Skeletal muscle satellite cell (primary cell): Measurements from ENCODE around the gene OVOL1.
A peak's percentile ranks its signal among the peaks of the same experiment; 100 is the strongest.

Experiments used
- H3K27me3 ChIP-seq: 2 replicates; pipeline ENCODE4 v1.7.0; 2013; ENCODE audit warnings: low read length; ENCODE audit not compliant: control insufficient read depth, insufficient read depth
- H3K36me3 ChIP-seq: 2 replicates; pipeline ENCODE4 v1.7.0; 2013; ENCODE audit warnings: mild to moderate bottlenecking, control low read depth, low read length; ENCODE audit not compliant: insufficient read depth
- H3K4me1 ChIP-seq: 2 replicates; pipeline ENCODE4 v1.7.0; 2013; ENCODE audit warnings: low read length; ENCODE audit not compliant: control insufficient read depth, insufficient read depth
- H3K4me2 ChIP-seq: 2 replicates; pipeline ENCODE4 v1.7.0; 2013; ENCODE audit warnings: mild to moderate bottlenecking, low read length
- H3K4me3 ChIP-seq: 2 replicates; pipeline ENCODE4 v1.7.0; 2013; ENCODE audit warnings: low read length
- H3K9ac ChIP-seq: 2 replicates; pipeline ENCODE4 v1.7.0; 2013; ENCODE audit warnings: mild to moderate bottlenecking, low read depth, low read length, moderate library complexity
- H3K9me3 ChIP-seq: replicated peaks from 2 replicates; pipeline ENCODE4 v1.7.0; 2013; ENCODE audit warnings: mild to moderate bottlenecking, control low read depth, low read length

OVOL1 gene

DNA sequence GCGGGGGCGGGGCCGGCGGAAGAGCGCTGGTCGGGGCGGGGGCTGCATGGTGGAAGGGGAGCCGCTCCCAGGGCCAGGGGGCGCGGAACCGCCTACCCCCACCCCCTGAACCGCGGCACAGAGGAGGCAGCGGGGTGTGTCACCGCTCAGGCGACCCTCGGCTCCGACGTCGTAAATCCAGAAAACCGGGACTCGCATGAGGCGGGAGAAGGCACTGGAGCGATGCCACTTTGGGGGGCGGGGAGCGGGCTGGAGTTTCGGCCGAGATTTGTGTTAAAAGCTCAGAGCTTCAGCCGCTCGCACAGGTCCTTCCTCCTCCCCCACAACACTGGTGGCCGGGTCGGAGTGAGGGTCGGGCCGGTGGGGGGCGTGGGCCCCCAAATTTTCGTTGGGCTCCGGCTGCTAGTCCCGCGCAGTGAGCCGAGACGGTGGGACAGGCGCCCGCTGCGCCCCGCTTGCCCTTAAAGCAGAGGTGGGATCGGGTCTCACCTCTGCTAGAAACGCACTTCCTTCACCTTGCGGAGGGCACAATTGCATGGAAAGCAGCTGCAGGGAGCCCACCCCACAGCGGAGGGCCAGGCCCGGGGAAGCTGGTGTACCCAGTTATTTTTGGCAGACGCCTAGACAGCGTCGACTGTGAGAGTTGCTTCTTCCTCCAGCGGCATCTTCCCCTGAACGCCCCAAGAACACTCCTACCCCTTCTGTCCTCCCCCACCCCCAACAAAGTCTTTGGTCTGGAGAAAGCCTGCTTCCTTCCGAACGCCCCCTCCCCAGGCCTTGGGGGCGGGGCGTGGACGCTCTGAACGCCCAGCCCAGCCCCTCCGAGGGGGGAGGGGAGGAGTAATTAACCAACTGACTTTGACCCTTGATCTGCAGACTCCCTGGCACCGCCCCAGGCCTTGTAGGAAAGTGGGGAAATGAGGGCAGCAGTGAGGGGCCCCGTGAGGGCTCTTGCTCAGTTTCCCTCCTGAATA is 1.1 kb downstream of the OVOL1 start:
- H3K27me3 ChIP-seq: peaks cover 59% of the 10 kb centered on the region
- H3K4me1 ChIP-seq: peaks cover 18% of the 10 kb centered on the region
- H3K9me3 ChIP-seq: no peaks in the 10 kb centered on the region
- no peak overlapping the region for H3K4me3 ChIP-seq
- no peak overlapping the region for H3K9ac ChIP-seq
- peak overlapping the region; percentile 37 for H3K4me2 ChIP-seq
- no peaks in the 10 kb centered on the region for H3K36me3 ChIP-seq

DNA sequence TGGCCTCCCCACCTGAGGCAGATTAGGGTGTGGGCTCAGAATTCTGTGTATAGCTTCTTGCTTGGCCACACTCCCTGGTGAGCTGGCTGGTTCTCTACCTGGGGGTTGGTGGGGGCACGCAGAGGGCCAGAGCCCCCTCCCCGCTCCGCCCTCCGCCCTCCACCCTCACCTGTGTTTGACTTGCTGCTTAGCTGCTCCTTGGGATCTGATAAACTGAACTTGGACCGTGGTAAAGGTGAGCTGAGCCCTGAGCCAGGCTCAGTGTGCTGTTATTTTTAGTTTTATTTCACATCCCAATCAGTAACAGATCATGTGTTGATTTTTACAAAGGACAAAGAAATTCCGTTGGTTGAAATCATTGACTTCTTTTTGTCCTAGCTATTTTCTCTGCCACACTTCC is 2.0 kb downstream of the OVOL1 start:
- H3K4me3 ChIP-seq: no peak overlapping the region
- H3K9me3 ChIP-seq: no peaks in the 10 kb centered on the region
- H3K4me2 ChIP-seq: no peak overlapping the region
- no peaks in the 10 kb centered on the region for H3K36me3 ChIP-seq
- peaks cover 18% of the 10 kb centered on the region for H3K4me1 ChIP-seq
- H3K27me3 ChIP-seq: peaks cover 62% of the 10 kb centered on the region
- H3K9ac ChIP-seq: no peak overlapping the region

DNA sequence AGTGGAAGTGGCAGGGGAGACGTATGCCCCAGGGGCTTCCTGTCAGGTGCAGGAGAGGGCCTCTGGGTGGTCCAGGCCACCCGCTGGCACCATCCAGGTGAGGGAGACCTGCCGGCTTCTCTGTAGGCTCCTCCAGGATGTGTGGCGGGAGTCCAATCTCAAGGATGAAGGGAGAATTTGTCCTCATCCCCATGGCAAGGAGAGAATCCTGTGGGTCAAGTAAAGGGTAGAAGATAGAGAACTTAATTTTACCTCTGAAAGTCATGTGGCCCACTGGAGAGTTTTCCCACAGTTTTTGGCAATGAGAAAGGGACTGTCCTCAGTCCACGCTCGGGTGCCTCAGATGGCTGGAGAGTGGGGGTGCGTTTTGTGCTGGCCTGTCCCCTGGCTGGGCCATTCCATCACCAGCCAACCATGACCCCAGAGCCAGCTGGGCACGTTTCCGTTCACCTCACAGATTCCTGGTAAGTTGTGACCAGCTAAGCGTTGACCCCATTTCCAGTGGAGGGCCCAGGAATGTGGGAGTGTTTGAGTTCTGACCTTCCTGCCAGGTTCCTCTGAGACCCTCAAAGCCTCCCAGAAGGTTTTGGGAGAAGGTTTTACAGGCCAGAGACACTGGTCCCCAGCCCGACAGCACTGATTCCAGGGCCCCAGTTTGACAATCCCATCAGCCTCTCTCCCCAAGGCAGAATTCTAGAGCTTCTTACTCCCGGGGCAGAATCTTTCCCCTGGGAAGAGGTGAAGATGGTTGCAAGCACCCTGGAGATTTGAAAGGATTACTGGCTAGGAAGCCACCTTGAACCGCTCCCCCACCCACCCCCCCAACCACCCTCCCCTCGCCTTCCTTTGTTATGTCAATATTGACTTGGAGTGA is 2.6 kb downstream of the OVOL1 start:
- Histone ChIP-seq H3K4me2 (no peak overlapping the region), H3K27me3 (peaks cover 61% of the 10 kb centered on the region), H3K9ac (no peak overlapping the region), H3K36me3 (no peaks in the 10 kb centered on the region), H3K4me3 (no peak overlapping the region), H3K9me3 (no peaks in the 10 kb centered on the region), H3K4me1 (peaks cover 18% of the 10 kb centered on the region)

DNA sequence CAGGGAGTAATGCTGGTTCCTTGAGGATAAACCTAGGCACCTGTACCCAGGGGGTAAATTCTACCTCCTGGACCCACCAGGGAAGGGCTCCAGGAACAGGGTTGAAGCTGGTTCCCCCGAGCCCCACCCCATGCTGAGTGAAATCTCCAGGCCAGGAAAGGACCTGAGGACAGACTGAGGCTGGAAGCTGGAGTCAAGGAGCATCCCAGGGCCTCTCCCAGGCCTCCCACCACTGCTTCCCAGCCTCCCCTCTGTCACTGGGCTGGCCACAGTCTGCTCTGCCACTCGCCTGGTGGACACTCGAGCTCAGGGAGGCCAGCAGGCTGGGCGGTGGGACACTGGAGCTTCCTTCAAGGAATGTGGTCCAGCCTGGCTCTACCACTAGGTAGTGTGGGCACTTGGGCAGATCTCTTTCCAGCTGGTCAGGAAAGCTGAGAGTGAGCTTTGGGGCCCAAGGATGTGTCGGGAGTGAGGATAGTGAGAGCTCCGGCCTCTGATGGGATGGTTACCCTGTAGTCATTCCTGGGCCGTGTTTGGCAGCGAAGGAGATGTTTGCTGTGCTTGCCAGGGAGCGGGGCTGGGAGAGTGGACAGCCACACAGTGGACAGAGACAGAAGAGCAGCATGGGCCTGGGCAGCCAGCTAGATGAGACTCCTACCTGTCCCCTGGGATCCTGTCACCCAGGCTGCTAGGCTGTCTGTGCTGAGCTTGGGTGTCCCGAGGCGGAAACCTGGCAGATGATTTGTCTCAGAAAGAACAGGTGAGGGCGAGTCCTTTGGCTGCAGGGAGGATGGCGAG is 3.4 kb downstream of the OVOL1 start:
- Histone ChIP-seq H3K36me3 (no peaks in the 10 kb centered on the region), H3K4me1 (peaks cover 18% of the 10 kb centered on the region), H3K4me3 (no peak overlapping the region), H3K4me2 (no peak overlapping the region), H3K9me3 (no peaks in the 10 kb centered on the region), H3K9ac (no peak overlapping the region), H3K27me3 (peaks cover 67% of the 10 kb centered on the region)

- H3K9me3 ChIP-seq: no peaks in the 10 kb centered on the region
- no peak overlapping the region for H3K4me2 ChIP-seq
- peaks cover 18% of the 10 kb centered on the region for H3K4me1 ChIP-seq
- peaks cover 67% of the 10 kb centered on the region for H3K27me3 ChIP-seq
- no peak overlapping the region for H3K9ac ChIP-seq
- H3K4me3 ChIP-seq: no peak overlapping the region
- no peaks in the 10 kb centered on the region for H3K36me3 ChIP-seq
These were observed 4.2 kb downstream of the OVOL1 start for GRCh38 chr11:65790902-65791650.

- H3K9me3 ChIP-seq: no peaks in the 10 kb centered on the region
- H3K4me1 ChIP-seq: peaks cover 18% of the 10 kb centered on the region
- H3K4me2 ChIP-seq: no peak overlapping the region
- H3K27me3 ChIP-seq: peaks cover 68% of the 10 kb centered on the region
- no peaks in the 10 kb centered on the region for H3K36me3 ChIP-seq
- no peak overlapping the region for H3K9ac ChIP-seq
- no peak overlapping the region for H3K4me3 ChIP-seq
These were observed 4.9 kb downstream of the OVOL1 start for GRCh38 chr11:65791719-65792213.

- H3K4me1 ChIP-seq: peaks cover 18% of the 10 kb centered on the region
- no peaks in the 10 kb centered on the region for H3K36me3 ChIP-seq
- no peak overlapping the region for H3K4me3 ChIP-seq
- no peak overlapping the region for H3K4me2 ChIP-seq
- no peaks in the 10 kb centered on the region for H3K9me3 ChIP-seq
- H3K27me3 ChIP-seq: peaks cover 70% of the 10 kb centered on the region
- H3K9ac ChIP-seq: no peak overlapping the region
These were observed 5.6 kb downstream of the OVOL1 start for GRCh38 chr11:65792456-65792855.

GRCh38 chr11:65793144-65793581 is 6.3 kb downstream of the OVOL1 start:
- Histone ChIP-seq H3K4me1 (peaks cover 13% of the 10 kb centered on the region), H3K27me3 (peaks cover 71% of the 10 kb centered on the region), H3K9ac (no peak overlapping the region), H3K36me3 (no peaks in the 10 kb centered on the region), H3K4me3 (no peak overlapping the region), H3K9me3 (no peaks in the 10 kb centered on the region), H3K4me2 (no peak overlapping the region)

- Histone ChIP-seq H3K9me3 (no peaks in the 10 kb centered on the region), H3K36me3 (no peaks in the 10 kb centered on the region), H3K9ac (no peak overlapping the region), H3K27me3 (peaks cover 71% of the 10 kb centered on the region), H3K4me2 (no peak overlapping the region), H3K4me3 (no peak overlapping the region), H3K4me1 (peaks cover 13% of the 10 kb centered on the region)
These were observed 7.0 kb downstream of the OVOL1 start for GRCh38 chr11:65793625-65794400.
